GM19025 (cell line): ENCODE results near the gene GRIP2.

Source experiments
- ATAC-seq: cut with Tn5 transposase; IDR thresholded peaks from one replicate; pipeline ENCODE4 v1.9.1; 2021; ENCODE audit warnings: mild to moderate bottlenecking, low read depth, moderate library complexity; ENCODE audit not compliant: unreplicated experiment

The GRIP2 gene

DNA sequence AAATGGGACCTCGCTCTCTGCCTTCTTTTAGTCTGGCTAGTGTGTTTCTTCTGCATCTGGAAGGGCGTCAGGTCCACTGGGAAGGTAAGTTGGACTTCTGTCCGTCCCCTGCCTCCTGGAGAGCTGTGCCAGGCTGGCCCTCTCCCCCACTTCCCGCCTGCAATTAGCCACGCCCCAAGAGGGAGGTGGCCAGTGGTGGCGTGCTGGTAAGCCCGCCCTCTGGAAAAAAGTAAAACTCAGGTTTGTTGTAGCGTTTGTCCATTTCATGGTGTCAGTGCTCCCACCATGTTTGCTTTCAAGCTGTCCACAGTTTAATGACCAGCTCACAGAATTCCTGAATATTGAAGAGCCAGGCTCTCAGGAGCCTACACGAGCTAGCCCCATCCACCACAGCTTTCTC is 82.1 kb downstream of the GRIP2 start:
- ATAC-seq, result no peak

- no peak for ATAC-seq
Observed at GRCh38 chr3:14457481-14457880, 82.7 kb downstream of the GRIP2 start.

DNA sequence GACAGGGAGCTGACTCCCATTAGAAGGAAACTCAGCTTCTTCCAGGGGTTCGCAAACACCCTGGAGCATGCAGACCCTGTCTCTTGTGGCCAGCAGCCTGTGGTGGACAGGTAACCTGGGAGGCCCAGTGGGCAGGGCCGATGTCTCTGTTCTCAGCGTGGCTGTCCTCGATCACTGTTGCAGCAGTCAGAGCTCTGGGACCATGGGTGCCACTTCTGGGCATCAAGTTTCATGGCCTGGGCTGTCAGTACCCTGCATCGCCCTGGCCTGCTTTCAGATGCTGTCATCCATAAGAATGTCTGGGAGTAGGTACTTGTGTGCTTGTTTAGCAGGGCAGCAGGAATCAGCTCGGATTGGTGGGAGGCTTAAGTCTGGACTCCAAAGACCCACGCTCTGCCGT is 83.3 kb downstream of the GRIP2 start:
- no peak for ATAC-seq

GRCh38 chr3:14455571-14456317 is 84.4 kb downstream of the GRIP2 start:
- no peak for ATAC-seq

GRCh38 chr3:14454639-14455310 is 85.4 kb downstream of the GRIP2 start:
- no peak for ATAC-seq

DNA sequence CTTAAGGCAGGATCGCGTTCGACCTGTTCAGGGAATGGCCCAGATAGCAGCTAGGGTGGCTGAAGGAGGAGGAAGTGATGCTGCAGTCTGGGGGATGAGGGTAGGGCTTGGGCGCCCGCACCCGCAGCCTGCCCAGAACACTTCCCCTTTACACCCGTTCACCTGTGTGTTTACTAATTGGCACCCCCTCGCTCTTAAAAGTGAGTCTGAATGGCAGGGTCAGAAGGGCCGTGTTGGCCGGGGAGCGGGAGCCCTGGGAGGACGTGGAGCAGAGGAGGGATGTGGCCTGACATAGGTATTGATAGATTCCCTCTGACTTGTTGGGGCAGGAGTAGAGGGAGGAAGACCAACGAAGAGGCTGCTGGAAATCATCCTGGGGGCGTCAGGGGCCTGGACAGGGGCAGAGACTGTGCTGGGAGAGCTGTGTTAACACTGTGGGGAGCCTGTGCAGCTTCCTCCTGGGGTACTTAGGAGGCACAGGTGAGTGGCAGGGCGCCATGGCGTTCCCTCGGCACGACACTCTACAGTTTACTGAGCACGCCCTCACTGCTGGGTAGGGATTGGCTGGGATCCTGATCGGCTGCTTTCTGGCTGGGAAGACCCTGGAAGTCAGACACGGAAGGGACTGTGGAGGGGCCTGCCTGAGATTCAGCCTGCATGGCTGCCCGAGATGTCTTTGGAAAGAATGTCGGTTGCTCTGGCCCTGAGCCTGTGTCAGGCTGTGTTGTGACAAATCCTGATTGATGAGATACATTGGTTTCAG is 86.1 kb downstream of the GRIP2 start:
- no peak for ATAC-seq

DNA sequence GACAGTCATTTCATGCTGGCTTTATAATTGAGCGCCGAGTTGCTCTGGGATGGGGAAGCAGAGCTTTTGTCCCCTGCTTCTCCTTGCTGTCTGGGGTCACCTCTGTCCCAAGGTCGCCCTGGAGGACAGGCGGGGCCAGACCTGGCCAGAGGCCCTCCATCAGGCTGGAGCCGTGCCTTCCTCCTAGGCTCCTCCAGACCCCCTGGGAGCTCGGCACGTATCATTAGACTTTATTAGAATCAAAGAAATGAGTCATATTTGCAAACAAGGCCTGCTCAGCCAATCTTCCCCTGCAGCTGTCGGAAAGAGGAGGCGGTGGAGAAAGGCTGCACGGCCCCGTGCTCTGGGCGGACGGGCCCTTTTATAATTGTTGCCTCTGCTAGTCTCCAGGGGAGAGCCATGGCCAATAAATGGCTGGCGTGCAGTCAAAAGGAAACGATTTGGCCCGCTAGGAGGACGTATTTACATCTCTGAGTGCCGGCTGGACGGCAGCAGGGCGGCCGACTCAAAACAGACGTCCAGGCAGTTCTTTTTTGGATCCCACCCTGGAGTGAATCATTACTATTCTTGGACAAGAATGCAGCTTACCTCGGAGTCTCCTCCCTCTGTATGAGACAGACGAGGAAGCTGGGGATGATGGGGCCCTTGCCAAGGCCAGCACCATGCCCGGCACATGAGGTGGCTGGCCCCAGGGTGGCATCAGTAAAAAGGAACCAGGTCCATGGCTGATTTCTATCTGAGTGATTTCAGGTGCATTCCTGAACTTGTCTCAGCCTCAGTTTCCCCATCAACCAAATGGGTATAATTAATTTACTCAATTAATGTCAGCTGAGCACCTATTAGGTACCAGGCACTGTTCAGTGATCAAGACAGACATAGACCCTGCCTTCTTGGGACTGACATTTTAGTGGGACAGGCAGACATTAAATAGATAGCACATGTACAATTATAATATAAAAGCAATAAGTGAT is 87.1 kb downstream of the GRIP2 start:
- no peak for ATAC-seq

DNA sequence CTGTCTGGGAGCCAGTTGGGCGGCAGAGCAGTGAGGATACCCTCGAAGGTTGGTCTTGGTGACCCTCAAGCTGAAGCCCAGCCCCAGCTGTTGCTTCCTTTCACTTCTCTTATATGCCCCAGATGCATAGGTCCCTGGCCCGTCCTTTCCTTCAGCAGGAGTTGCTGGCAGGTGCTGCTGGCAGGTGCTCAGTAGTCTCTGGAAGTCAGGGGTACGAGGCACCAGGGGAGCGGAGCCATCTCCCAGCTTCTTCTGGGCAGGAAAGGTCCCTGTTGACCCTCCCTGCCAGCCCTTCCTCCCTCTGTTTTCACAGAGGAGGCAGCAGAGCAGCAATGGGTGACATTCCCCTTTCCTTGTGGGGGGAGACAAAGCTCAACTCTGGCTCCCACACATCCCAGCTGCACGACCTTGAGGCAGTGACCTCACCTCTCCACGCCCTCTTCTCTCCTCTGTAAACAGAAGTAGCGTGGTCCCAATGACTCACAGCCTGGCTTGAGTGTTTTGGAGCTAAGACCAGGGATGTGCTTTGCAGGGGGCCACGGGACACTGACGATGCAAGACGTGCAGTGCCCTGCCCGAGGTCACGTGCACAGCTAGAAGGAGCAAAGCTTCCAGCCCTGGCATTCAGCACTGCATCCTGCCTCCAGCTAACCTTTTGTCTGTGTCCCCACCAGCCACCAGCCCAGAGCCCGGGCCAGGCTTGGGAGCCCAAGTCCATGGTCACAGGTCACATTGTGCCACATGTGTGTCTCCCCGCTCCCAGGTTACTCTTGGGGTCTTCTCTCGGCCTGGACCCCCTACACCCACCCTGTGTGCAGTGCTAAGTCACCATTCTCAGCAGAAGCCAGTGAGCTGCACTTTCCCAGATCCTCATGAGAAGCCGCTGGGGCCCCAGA is 88.0 kb downstream of the GRIP2 start:
- no peak for ATAC-seq

- no peak for ATAC-seq
Observed at GRCh38 chr3:14450922-14451606, 89.1 kb downstream of the GRIP2 start.

DNA sequence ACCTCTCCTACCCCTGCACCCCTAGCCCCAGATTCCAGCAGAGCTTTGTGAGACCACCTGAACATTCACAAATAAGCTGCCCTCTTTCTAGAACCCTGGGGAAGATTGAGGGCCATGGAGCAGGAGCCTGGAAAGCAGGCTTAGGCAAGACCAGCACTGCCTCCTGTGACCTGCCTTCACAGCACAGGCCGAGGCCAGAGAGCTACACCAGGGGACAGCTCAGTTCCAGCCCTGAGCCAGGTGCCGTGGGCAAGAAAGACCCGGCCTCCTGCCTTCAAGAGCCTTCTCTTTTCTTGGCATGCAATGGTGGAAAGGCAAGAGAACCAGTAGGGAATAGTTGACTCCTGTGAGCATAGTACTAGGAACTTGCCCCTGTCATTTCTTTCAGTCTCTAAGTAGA is 89.6 kb downstream of the GRIP2 start:
- ATAC-seq, result no peak

DNA sequence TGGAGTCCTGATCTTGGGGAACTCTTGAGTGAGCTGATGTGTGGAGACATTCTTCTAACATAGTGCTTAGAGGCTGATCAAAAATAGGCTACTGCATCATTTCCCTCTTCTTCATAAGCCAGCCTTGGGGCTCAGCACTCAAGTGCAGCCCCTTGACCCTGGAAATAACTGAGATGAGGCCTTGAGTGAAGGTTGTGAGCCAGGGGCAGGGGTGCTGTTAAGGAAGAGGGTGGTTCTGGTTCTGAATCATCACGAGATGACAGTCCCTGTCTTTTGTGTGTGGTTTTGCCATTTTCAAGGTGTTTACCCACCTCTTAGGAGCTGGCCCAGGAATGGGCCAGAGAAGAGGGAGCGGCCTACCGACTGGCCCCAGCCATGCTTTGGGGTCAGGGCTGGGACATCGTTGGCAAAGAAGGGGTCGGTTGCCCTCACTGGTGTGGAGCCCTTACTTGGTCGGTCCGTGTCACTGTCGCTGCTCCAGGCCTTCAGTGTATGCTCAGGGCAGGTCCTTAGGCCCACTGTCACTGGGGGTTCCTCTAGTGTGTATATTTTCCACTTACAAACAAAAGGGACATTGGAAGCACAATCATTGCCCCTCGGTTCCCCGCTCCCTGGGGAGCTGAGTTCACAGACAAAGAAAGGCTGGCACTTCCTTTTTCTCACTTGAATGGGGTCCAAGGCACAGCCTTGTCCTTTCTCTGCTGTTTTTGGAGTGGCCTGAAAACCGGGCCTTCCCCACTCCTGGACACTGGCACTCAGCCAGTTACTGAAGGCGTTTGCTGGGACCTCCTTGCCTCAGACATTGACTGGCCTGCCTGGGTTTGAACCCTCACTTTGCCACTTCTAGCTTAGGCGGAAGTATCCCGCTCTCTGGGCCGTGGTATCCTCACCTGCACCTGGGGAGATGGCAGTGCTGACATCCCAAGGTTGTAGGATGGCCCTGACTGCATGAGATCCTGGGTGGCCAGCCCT is 91.1 kb downstream of the GRIP2 start:
- ATAC-seq, result no peak

DNA sequence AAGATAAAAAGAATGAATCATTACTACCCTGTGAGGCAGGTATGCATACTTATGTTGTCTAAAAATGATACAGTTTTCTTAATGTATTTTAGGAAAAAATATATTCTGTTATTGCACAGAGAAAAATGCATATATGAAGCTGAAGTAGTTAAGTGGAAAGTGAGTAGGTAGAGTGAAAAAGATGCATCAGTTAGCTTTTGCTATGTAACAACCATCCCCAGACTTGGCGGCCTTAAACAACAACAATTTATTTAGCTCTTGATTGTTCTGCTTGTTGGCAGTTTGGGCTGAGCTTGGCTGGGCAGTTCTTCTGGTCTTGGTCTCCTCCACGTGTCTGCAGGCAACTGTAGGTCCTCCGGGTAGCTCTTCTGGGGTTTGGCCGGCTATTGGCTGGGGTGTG is 92.1 kb downstream of the GRIP2 start:
- ATAC-seq, result no peak

GRCh38 chr3:14446988-14447570 is 93.1 kb downstream of the GRIP2 start:
- ATAC-seq, result no peak

GRCh38 chr3:14445773-14446172 is 94.4 kb downstream of the GRIP2 start:
- no peak for ATAC-seq

GRCh38 chr3:14444380-14444779 is 95.8 kb downstream of the GRIP2 start:
- ATAC-seq, result no peak

GRCh38 chr3:14441920-14442300 is 98.2 kb downstream of the GRIP2 start:
- no peak for ATAC-seq

GRCh38 chr3:14441240-14441919 is 98.8 kb downstream of the GRIP2 start:
- no peak for ATAC-seq
